HEK293 (cell line): ENCODE measurements around the gene PRKCZ.
A peak's percentile ranks its signal among the peaks of the same experiment; 100 is the strongest.

Experiments
- CTCF ChIA-PET: fragments of 350-600 bp; formaldehyde crosslinking; extraction: SDS; loops from one replicate; lab custom pipeline; 2021; ENCODE audit warnings: antibody characterized with exemption; lab: Yijun Ruan, JAX
- POLR2A ChIA-PET: fragments of 300-600 bp; formaldehyde crosslinking; extraction: SDS; loops from one replicate; lab custom pipeline; 2020; ENCODE audit warnings: antibody characterized with exemption, inconsistent platforms; lab: Yijun Ruan, JAX
- H3K27ac ChIP-seq: fragments of 200-500 bp; sonication (Bioruptor generic); 2 replicates; pipeline ENCODE4 v1.5.1; 2014; ENCODE audit warnings: low read depth, low read length, control low read depth, inconsistent platforms; ENCODE audit errors: extremely low read depth
- H3K36me3 ChIP-seq, 2 experiments: fragments of 200-500 bp in 1 of 2; sonication (Bioruptor generic) in 1 of 2; 1 replicate in 1 of 2; 2 replicates in 1 of 2; pipeline ENCODE4 v1.5.1; 2014 to 2017; ENCODE audit warnings: inconsistent platforms in 2 of 2, low read length in 2 of 2; ENCODE audit not compliant: control insufficient read depth in 2 of 2, insufficient read depth in 1 of 2
- H3K4me1 ChIP-seq: fragments of 200-500 bp; sonication (Bioruptor generic); 2 replicates; pipeline ENCODE4 v1.5.1; 2014; ENCODE audit warnings: mild to moderate bottlenecking, low read length, inconsistent platforms; ENCODE audit not compliant: control insufficient read depth, insufficient read depth
- H3K4me3 ChIP-seq: 2 replicates; pipeline ENCODE4 v1.5.1; 2011; ENCODE audit warnings: low read depth, mild to moderate bottlenecking, control low read depth, low read length, moderate library complexity
- H3K9me3 ChIP-seq: fragments of 200-500 bp; sonication (Bioruptor generic); 2 replicates; pipeline ENCODE4 v1.5.1; 2014; ENCODE audit warnings: low read depth, low read length, inconsistent platforms; ENCODE audit not compliant: control insufficient read depth, insufficient read depth
- GLIS2 ChIP-seq: fragments of 450-650 bp; formaldehyde crosslinking; IDR thresholded peaks from 2 replicates; pipeline ENCODE4 v1.5.1; 2016; ENCODE audit warnings: missing biosample characterization, missing genetic modification characterization
- ZBTB17 ChIP-seq: fragments of 450-650 bp; formaldehyde crosslinking; IDR thresholded peaks from 2 replicates; pipeline ENCODE4 v1.5.1; 2016; ENCODE audit warnings: missing biosample characterization, missing genetic modification characterization
- ZBTB48 ChIP-seq: fragments of 450-650 bp; formaldehyde crosslinking; IDR thresholded peaks from 2 replicates; pipeline ENCODE4 v1.5.1; 2016; ENCODE audit warnings: missing biosample characterization, missing genetic modification characterization
- ZFHX2 ChIP-seq: fragments of 450-650 bp; formaldehyde crosslinking; conservative IDR thresholded peaks from 2 replicates; pipeline ENCODE4 v1.5.1; 2016; ENCODE audit warnings: missing biosample characterization, missing genetic modification characterization
- ZNF114 ChIP-seq: fragments of 450-650 bp; formaldehyde crosslinking; IDR thresholded peaks from 2 replicates; pipeline ENCODE4 v1.5.0; 2017; ENCODE audit warnings: missing biosample characterization, missing genetic modification characterization
- ZNF121 ChIP-seq: fragments of 450-650 bp; formaldehyde crosslinking; IDR thresholded peaks from 2 replicates; pipeline ENCODE4 v1.5.1; 2016; ENCODE audit warnings: missing biosample characterization, missing genetic modification characterization
- ZNF133 ChIP-seq: fragments of 450-650 bp; formaldehyde crosslinking; IDR thresholded peaks from 2 replicates; pipeline ENCODE4 v1.5.1; 2016; ENCODE audit warnings: missing biosample characterization, missing genetic modification characterization
- ZNF169 ChIP-seq: fragments of 450-650 bp; formaldehyde crosslinking; IDR thresholded peaks from 2 replicates; pipeline ENCODE4 v1.5.1; 2016; ENCODE audit warnings: missing biosample characterization, missing genetic modification characterization
- ZNF18 ChIP-seq: fragments of 450-650 bp; formaldehyde crosslinking; IDR thresholded peaks from 2 replicates; pipeline ENCODE4 v1.5.1; 2016; ENCODE audit warnings: missing biosample characterization, missing genetic modification characterization
- ZNF214 ChIP-seq: fragments of 450-650 bp; formaldehyde crosslinking; IDR thresholded peaks from 2 replicates; pipeline ENCODE4 v1.5.1; 2017; ENCODE audit warnings: missing biosample characterization, mild to moderate bottlenecking, missing genetic modification characterization, borderline replicate concordance
- ZNF558 ChIP-seq: fragments of 450-650 bp; formaldehyde crosslinking; IDR thresholded peaks from 2 replicates; pipeline ENCODE4 v1.5.1; 2016; ENCODE audit warnings: missing biosample characterization, missing genetic modification characterization
- ZSCAN30 ChIP-seq: fragments of 450-650 bp; IDR thresholded peaks from 2 replicates; pipeline ENCODE4 v1.5.1; 2018; ENCODE audit warnings: missing biosample characterization, mild to moderate bottlenecking, missing genetic modification characterization, moderate library complexity
- TF ChIP-seq, protein P1 (sequence below): fragments of 450-650 bp; formaldehyde crosslinking; IDR thresholded peaks from 2 replicates; pipeline ENCODE4 v1.5.1; 2016; ENCODE audit warnings: missing biosample characterization, missing genetic modification characterization

PRKCZ gene

DNA sequence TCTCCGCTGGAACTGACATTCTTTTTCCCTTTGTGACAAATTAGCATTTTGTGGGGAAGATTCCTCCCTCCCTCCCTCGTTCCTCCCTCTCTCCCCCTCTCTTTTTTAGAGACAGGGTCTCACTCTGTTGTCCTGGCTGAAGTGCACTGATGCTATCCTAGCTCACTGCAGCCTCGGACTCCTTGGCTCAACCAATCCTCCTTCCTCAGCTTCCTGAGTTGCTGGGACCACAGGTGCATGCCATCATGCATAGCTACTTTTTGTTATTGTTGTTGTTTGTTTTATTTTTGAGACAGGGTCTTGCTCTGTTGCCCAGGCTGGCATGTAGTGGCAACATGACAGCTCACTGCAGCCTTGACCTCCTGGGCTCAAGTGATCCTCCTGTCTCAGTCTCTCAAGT, 171.1 kb downstream of the PRKCZ start:
- POLR2A ChIA-PET, result no interaction called here
- H3K27ac ChIP-seq, result no peak overlapping the region
- no peaks in the 10 kb centered on the region for H3K36me3 ChIP-seq
- no peaks in the 10 kb centered on the region for H3K4me1 ChIP-seq
- H3K9me3 ChIP-seq, result no peaks in the 10 kb centered on the region
- CTCF ChIA-PET, result interaction anchor here (1.3 kb wide), 1 partner anchor 26 kb away, joined by 7 read pairs; the partner anchor contains the start of gene FAAP20
- TF ChIP-seq ZNF18 (tag by site-specific recombination) (no peak), ZNF121 (peak; percentile 98)
- TF ChIP-seq, all 188 proteins: peak for 1
- no peak overlapping the region for H3K4me3 ChIP-seq

GRCh38 chr1:2224170-2224584, 174.0 kb downstream of the PRKCZ start:
- H3K9me3 ChIP-seq, result no peaks in the 10 kb centered on the region
- POLR2A ChIA-PET, result no interaction called here
- H3K27ac ChIP-seq, result no peak overlapping the region
- peaks cover 0 to 3% of the 10 kb centered on the region in 2 experiments; a peak in 1 of 3 replicates for H3K36me3 ChIP-seq
- CTCF ChIA-PET, result interaction anchor here (0.9 to 1.0 kb wide), 2 partner anchors 22 to 157 kb away, joined by 4 read pairs; no protein-coding TSS in a partner anchor
- 0 out of 2 replicates have a peak, but pooled peaks have one; percentile 17 for TF ChIP-seq ZFHX2 (tag by site-specific recombination)
- no peak for TF ChIP-seq ZNF133 (tag by site-specific recombination)
- TF ChIP-seq ZSCAN30 (tag by site-specific recombination), result no peak
- no peak for TF ChIP-seq ZNF214
- no peaks in the 10 kb centered on the region for H3K4me1 ChIP-seq
- H3K4me3 ChIP-seq, result no peak overlapping the region

- POLR2A ChIA-PET, result interaction anchor here (0.6 to 1.6 kb wide), 3 partner anchors 17 to 154 kb away, joined by 3 to 5 read pairs (median 3); no protein-coding TSS in a partner anchor
- CTCF ChIA-PET, result interaction anchor here (1.0 kb wide), 1 partner anchor 22 kb away, joined by 4 read pairs; no protein-coding TSS in a partner anchor
- no peak overlapping the region for H3K27ac ChIP-seq
- H3K4me3 ChIP-seq, result no peak overlapping the region
- no peaks in the 10 kb centered on the region for H3K9me3 ChIP-seq
- H3K36me3 ChIP-seq, result peaks cover 0 to 9% of the 10 kb centered on the region in 2 experiments; a peak in 1 of 3 replicates
- TF ChIP-seq ZBTB48 (tag by site-specific recombination), result no peak
- TF ChIP-seq ZBTB17 (tag by site-specific recombination), result no peak
- no peak for TF ChIP-seq ZNF169 (tag by site-specific recombination)
- 0 out of 2 replicates have a peak, but pooled peaks have one; percentile 7 for TF ChIP-seq ZFHX2 (tag by site-specific recombination)
- no peak for TF ChIP-seq ZNF114 (tag by site-specific recombination)
- TF ChIP-seq, all 188 proteins: peak for 1
- no peaks in the 10 kb centered on the region for H3K4me1 ChIP-seq
These were observed 174.6 kb downstream of the PRKCZ start for GRCh38 chr1:2224631-2225428.

- ChIA-PET POLR2A (interaction anchor here (1.0 to 1.6 kb wide), 6 partner anchors 9 to 152 kb away, joined by 3 to 21 read pairs (median 5); no protein-coding TSS in a partner anchor), CTCF (interaction anchor here (1.3 to 2.0 kb wide), 2 partner anchors 32 to 155 kb away, joined by 6 to 8 read pairs; partner anchors contain the start of gene FAAP20)
- Histone ChIP-seq H3K36me3 (peaks cover 0 to 23% of the 10 kb centered on the region in 2 experiments; a peak in 1 of 3 replicates), H3K4me1 (no peaks in the 10 kb centered on the region), H3K4me3 (peak overlapping the region; percentile 78), H3K9me3 (no peaks in the 10 kb centered on the region), H3K27ac (peak overlapping the region; percentile 94; the same call in 1 of the 2 replicates)
- no peak for TF ChIP-seq ZNF558 (tag by site-specific recombination)
- TF ChIP-seq GLIS2 (tag by site-specific recombination), result 0 out of 2 replicates have a peak, but pooled peaks have one; percentile 20
- TF ChIP-seq, protein P1, sequence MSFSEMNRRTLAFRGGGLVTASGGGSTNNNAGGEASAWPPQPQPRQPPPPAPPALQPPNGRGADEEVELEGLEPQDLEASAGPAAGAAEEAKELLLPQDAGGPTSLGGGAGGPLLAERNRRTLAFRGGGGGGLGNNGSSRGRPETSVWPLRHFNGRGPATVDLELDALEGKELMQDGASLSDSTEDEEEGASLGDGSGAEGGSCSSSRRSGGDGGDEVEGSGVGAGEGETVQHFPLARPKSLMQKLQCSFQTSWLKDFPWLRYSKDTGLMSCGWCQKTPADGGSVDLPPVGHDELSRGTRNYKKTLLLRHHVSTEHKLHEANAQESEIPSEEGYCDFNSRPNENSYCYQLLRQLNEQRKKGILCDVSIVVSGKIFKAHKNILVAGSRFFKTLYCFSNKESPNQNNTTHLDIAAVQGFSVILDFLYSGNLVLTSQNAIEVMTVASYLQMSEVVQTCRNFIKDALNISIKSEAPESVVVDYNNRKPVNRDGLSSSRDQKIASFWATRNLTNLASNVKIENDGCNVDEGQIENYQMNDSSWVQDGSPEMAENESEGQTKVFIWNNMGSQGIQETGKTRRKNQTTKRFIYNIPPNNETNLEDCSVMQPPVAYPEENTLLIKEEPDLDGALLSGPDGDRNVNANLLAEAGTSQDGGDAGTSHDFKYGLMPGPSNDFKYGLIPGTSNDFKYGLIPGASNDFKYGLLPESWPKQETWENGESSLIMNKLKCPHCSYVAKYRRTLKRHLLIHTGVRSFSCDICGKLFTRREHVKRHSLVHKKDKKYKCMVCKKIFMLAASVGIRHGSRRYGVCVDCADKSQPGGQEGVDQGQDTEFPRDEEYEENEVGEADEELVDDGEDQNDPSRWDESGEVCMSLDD (tag by site-specific recombination), result 0 out of 2 replicates have a peak, but pooled peaks have one; percentile 33
These were observed 176.5 kb downstream of the PRKCZ start for GRCh38 chr1:2226525-2227345.
